HG03571 (cell line): Measurements from ENCODE around the gene RILP.

ENCODE experiments used
- ATAC-seq: cut with Tn5 transposase; IDR thresholded peaks from one replicate; pipeline ENCODE4 v1.9.1; 2021; ENCODE audit not compliant: unreplicated experiment

Gene RILP

GRCh38 chr17:1604831-1605528 lies 44.7 kb downstream of the RILP start:
- ATAC-seq: no peak

GRCh38 chr17:1601571-1601970 lies 48.1 kb downstream of the RILP start:
- ATAC-seq: no peak

DNA sequence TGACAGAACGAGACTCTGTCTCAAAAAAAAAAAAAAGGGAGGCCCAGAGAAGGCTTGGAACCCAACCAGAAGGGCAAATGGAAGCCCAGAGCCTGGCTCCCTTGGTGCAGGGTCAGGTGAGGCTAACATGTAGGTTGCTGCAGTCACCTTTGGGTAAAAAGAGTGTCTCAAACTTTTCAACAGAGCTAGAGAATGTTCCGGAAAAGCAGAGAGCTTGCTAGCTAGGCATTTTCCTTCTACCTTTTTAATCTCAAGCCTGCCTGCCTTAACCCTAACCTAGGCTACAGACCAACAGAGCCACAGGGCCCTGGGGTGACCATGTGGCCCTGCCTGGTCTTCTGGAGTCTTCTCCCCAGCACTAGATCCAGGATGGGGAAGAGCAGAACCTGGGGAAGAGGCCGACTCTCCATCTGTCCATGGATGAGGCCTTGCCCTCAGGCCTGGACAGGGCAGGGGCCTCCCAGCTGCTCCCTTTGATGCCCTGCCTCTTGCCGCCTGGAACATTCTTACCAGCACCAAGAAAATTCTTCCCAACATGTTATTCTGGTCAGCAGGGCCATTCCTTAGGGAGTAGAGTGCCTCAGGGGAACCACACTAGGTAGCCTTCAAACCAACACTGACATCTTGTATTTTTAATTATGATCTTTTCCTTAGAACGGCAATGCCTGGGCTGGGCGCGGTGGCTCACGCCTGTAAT lies 51.1 kb downstream of the RILP start:
- no peak for ATAC-seq

DNA sequence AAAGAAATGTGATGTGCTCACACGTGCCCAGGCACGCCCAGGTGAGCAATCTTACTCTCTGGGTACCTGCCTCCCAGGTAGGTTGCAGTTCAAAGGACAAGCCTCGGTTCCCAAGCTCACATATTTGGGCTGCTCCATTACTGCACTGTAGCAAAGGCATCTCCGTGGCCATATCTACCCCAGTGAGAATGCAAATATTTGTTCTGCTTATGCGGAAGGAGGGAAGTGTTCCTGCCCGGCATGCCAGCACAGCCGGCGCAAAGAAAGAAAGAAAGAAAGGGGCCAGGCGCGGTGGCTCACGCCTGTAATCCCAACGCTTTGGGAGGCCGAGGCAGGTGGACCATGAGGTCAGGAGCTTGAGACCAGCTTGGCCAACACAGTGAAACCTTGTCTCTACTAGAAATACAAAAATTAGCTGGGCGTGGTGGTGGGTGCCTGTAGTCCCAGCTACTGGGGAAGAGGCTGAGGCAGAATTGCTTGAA lies 51.8 kb downstream of the RILP start:
- no peak for ATAC-seq
